Measurements from ENCODE around the gene KCNIP1.
"Not testable (repeated sequence)": the region's sequence is repeated elsewhere in the genome, so short reads cannot be mapped to it uniquely, and the experiment has no call there.

Gene KCNIP1

GRCh38 chr5:170746075-170746960, 242.5 kb downstream of the KCNIP1 start:
- DNase-seq (ENCODE audit: low read depth in 3 of 3, low spot score in 1 of 3): no peak

DNA sequence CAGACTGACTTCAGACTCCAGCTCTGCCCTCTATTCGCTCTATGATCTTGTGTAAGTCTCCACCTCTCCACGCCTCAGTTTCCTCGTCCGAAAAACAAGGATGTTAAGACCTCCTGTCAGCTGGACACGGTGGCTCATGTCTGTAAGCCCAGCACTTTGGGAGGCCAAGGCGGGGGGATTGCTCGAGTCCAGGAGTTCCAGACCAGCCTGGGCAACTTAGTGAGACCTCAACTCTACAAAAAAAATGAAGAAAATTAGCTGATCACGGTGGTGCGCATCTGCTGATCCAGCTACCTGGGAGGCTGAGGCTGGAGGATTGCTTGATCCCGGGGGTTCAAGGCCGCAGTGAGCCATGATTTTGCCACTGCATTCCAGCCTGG, 243.1 kb downstream of the KCNIP1 start:
- no peak for DNase-seq (ENCODE audit: low read depth in 3 of 3, low spot score in 1 of 3)

DNA sequence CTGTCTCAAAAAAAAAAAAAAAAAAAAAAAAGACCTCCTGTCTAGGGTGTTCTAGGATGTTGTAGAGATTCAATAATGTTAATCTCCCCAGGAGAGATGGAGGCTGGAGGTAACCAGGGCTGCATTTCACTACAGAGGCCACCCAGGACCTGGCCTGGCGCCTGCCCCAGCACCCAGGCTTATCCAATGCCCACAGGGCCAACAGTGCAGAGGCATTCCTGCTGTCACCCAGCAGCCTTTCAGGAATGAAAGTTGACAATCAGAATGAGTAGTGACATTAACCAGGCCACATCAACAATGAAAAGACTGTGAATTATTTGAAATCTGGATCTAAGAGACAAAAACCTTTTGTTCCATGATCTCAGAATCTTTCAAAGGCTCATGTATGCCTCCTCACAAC, 243.5 kb downstream of the KCNIP1 start:
- DNase-seq (ENCODE audit: low read depth in 3 of 3, low spot score in 1 of 3): no peak

DNA sequence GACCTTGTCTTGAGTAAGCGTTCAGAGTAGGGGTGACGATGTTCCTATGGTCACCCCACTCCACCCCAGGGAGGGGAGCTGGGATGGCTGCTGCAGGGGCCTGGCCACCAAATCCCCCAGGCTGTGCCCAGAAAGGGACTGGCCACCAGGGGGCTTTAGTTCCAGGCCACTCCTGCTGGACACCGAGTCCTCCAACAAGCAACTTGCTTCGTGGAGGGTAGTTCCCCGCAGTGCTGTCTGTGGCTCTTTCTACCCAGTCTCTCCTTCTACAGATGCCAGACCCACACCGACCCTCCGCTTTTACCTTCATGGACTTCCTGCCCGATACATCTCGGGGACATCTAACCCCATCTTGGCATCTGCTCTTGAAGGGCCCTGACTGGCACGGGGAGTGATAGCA, 244.0 kb downstream of the KCNIP1 start:
- DNase-seq (ENCODE audit: low read depth in 3 of 3, low spot score in 1 of 3): no peak

GRCh38 chr5:170748951-170749471, 245.2 kb downstream of the KCNIP1 start:
- DNase-seq (ENCODE audit: low read depth in 3 of 3, low spot score in 1 of 3): no peak

DNA sequence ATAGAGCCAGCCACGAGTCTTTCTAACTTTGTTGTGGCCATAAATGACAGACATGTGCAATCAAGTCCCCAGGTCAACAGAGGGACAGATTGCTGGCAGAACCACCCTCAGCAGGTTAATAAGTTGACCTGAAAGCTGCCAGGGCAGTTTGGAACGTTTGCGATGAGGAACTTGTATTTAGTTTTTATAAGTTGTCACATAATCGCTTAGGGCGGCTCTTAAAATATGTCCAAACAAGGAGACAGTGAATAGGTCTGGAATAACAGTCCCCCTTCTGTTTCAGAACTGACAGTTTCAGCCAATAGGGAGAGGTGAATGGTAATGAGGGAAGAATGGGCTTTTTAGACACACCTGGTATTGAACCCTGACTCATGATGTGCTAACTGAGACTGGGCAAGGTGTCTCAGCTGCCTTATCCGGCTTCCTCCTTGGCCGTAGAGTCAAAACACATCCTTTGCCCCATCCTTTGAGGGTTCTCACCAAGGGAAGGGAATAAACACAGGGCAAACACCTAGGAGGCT, 246.2 kb downstream of the KCNIP1 start:
- DNase-seq (ENCODE audit: low read depth in 3 of 3, low spot score in 1 of 3): no peak

DNA sequence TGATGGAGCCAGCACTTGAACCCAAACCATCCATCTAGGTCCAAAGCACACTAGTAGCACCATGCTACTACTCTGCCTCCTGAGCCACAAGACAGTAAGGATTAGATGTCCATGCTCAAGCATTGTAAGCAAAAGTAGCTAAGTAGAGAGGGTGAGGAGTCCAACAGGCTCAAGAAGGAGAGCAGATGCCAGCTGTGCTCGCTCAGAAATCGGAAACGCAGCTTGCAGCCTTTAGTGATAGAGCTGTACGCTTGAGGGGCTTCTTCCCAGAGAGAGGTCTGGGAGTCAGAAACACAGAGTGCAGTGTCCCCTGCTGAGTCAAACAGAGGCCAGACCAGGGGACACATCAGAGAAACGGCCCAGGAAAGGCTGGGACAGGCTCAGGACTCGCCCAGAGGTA, 247.0 kb downstream of the KCNIP1 start:
- DNase-seq (ENCODE audit: low read depth in 3 of 3, low spot score in 1 of 3): no peak

DNA sequence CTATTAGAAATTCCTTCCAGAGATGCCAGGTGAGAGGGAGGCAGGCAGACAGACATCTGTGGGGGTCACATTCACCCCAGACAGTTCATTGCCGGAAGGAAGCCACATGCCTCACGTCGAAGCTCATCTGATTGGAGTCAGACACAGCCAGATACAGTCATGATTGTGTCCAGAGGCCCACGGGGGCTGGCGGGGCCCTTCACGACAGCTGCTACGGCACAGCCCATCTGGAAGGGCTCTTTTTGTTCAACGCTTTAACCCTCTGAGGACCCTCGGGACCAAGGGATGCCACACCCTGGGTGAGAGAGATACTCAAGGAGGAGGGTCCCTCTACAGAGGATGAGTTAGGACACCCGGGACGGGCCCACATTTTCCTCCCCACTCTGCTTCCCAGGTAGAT, 247.8 kb downstream of the KCNIP1 start:
- DNase-seq (ENCODE audit: low read depth in 3 of 3, low spot score in 1 of 3): no peak

- no peak for DNase-seq (ENCODE audit: low read depth in 3 of 3, low spot score in 1 of 3)
Measured at GRCh38 chr5:170752257-170753215, 248.7 kb downstream of the KCNIP1 start.

DNA sequence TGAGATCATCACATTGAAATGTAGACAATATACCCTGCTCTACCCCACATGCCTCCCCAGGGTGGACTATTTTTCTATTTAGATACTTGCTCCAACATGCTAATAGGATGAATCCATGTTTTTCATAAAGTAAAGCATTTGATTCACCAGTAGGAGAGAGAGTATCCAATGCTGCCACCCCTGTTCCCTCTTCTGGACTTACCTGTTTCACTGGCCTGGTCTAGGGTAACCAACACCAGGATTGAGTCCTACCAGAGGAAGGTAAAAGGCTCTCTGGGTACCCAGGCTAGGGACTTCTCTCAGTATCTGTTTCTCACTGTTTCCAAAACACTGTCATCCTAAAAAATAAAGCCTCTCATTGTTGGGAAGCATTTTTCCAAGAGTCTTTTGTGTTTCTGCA, 249.5 kb downstream of the KCNIP1 start:
- no peak for DNase-seq (ENCODE audit: low read depth in 3 of 3, low spot score in 1 of 3)

DNA sequence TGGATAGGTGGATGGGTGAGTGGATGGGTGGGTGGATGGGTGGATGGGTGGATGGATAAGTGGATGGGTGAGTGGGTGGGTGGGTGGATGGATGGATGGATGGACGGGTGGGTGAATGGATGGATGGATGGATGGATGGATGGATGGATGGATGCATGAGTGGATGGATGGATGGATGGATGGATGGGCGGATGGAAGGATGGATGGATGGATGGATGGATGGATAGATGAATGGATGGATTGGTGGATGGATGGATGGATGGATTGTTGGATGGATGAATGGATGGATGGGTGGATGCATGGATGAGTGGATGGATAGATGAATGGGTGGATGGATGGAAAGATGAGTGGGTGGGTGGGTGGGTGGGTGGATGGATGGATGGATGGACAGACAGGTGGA, 250.7 kb downstream of the KCNIP1 start:
- not testable (repeated sequence) for DNase-seq (ENCODE audit: low read depth in 3 of 3, low spot score in 1 of 3)

GRCh38 chr5:170755679-170756456, 252.0 kb downstream of the KCNIP1 start:
- DNase-seq (ENCODE audit: low read depth in 3 of 3, low spot score in 1 of 3): no peak

- DNase-seq (ENCODE audit: low read depth in 3 of 3, low spot score in 1 of 3): no peak
Measured at GRCh38 chr5:170756691-170757090, 252.9 kb downstream of the KCNIP1 start.

GRCh38 chr5:170757182-170757601, 253.4 kb downstream of the KCNIP1 start:
- no peak for DNase-seq (ENCODE audit: low read depth in 3 of 3, low spot score in 1 of 3)

DNA sequence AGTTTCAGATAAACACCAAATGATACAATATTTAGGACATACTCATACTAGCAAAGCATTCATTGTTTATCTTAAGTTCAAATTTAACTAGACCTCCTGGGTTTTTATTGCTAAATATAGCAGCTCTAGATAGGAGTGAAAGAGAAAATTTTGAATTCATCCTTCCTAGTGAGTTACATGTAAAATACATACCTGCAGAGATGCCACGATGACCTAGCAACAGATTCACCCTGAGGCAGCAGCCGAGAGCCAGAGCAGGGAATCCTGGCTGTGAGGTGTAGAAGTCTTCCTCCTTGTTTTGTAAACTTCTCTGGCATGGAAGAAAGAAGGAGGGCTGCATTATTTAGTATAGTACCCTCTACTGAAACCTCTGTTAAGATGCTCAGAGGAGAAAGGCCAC, 253.8 kb downstream of the KCNIP1 start:
- no peak for DNase-seq (ENCODE audit: low read depth in 3 of 3, low spot score in 1 of 3)

GRCh38 chr5:170758481-170758880, 254.7 kb downstream of the KCNIP1 start:
- no peak for DNase-seq (ENCODE audit: low read depth in 3 of 3, low spot score in 1 of 3)

DNA sequence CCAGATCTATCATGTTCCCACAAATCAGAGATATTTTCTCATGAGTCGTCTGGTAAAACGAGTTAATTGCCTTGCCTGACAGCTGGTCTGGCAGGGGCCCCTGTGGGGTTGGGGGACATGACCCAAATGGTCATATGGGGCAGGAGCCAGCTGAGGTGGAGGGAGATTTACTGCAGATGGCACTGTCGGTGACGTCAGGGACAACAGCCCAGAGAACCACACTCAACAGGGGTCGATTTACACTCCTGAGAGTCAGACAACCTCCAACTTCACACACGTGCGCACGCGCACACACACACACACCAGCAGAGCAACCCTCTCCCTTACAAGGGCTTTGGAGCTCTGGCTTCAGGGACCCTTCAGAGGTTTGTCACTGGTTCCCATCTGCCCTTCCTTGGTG, 256.3 kb downstream of the KCNIP1 start:
- no peak for DNase-seq (ENCODE audit: low read depth in 3 of 3, low spot score in 1 of 3)

DNA sequence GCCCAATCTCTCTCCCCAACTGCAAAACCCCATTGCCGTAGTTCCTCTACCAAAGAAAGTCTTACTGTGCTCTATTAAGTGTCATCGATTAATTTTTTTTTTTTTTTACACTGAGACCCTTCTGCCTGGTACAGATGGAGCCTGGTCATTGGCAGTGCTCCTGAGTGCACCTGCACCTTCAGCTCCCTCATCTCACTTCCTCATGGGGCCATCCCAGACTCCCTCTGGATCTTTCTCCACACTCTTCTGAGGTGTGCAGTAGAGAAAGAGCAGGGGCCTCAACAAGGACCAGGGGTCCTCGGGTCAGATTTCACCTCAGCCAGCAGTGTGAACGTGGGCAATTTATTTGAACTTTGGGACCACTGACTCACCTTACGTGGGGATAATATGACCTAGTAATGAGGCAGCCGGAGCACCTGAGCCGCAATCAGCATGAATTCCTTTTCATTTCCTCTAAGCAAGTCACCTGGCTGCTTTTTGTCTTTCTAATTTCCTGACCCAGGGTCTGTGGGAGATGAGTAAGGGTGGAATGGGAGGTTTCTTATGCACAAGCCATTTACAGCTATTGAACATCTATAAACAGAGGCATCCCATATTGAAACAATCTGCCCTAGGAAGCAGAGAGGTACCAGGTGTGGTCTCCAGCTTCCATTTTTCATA, 257.4 kb downstream of the KCNIP1 start:
- DNase-seq (ENCODE audit: low read depth in 3 of 3, low spot score in 1 of 3): no peak

GRCh38 chr5:170761708-170762066, 257.9 kb downstream of the KCNIP1 start:
- DNase-seq (ENCODE audit: low read depth in 3 of 3, low spot score in 1 of 3): no peak

DNA sequence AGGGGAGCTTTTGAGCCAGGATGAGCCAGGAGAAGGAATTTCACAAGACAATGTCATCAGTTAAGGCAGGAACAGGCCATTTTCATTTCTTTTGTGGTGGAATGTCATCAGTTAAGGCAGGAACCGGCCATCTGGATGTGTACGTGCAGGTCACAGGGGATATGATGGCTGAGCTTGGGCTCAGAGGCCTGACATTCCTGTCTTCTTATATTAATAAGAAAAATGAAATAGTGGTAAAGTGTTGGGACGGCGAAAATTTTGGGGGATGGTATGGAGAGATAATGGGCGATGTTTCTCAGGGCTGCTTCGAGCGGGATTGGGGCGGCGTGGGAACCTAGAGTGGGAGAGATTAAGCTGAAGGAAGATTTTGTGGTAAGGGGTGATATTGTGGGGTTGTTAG, 258.5 kb downstream of the KCNIP1 start:
- not testable (repeated sequence) for DNase-seq (ENCODE audit: low read depth in 3 of 3, low spot score in 1 of 3)

All from stimulated activated CD4-positive, alpha-beta T cell treated with anti-CD3 and anti-CD28 coated beads, TNF-alpha, amount 100 ng/mL, for 1 hour (primary cell).